ENCODE data around the gene TIPRL.
"Not testable (repeated sequence)": the region's sequence is repeated elsewhere in the genome, so short reads cannot be mapped to it uniquely, and the experiment has no call there.

TIPRL gene

DNA sequence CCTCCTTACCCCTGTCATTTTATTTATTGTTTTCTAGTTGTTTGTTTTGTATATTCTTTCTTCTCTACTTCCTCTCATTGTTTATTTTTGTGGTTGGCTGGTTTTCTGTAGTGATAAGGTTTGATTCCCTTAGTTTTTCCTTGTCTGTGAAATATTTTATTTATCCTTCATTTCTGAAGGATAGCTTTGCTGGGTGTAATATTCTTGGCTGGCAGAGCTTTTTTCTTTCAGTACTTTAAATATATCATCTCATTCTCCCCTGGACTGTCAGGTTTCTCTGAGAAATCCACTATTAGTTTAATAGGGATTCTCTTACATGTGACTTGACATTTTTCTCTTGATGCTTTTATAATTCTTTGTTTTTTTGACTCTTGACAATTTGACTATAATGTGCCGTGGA is 18.8 kb upstream of the TIPRL start:
- DNase-seq: no peak

DNA sequence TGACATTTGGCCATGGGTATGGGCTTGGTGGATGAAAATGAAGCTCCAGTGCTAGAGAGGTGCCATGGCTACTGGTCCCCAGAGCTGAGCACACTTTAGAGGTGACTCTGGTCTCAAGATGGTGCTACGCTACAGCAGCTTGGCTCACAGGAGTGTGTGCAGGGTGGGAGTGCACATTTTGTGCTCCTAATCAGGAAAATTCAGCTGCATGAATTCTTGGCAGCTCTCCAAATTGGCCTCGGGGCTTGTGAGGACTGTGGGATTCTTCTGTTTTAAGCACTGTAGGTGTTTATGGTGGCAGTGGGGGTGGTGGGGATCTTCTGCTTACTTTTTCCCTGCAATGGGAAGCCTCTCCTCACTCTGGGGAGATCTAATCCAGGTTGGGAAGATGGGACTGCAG is 17.3 kb upstream of the TIPRL start:
- no peak for DNase-seq

DNA sequence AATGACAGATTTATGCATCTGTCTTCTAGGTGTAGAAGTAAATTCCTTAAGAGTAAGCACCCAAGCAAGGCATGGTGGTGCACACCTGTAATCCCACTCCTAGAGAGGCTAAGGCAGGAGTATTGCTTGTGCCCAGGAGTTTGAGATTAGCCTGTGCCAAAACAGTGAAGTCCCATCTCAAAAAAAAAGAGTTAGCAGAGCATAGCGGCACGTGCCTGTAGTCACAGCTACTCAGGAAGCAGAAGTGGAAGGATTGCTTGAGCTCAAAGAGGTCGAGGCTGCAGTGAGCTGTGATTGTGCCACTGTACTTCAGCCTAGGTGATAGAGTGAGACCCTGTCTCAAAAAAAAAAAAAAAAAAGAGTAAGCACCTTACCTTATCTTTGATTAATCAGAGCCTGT is 15.1 kb upstream of the TIPRL start:
- DNase-seq: no peak

DNA sequence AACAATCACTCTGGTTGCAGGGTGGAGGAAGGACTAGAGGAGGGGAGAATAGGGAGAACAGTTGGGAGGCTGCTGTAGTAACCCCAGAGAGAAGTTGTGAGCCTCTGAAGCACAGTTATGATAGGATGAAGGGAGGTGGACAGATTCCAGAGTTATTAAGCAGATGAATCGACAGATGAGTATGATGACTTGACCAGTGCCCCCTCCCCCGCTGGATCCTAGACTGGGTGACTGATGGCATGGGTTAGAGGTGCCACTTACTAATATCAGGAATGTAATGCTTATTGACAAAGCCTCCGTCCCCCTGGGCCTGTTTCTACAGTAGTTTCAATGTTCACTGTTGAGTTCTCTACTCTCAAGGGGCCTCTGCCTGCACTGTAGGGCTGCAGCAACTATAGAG is 14.0 kb upstream of the TIPRL start:
- DNase-seq: no peak

DNA sequence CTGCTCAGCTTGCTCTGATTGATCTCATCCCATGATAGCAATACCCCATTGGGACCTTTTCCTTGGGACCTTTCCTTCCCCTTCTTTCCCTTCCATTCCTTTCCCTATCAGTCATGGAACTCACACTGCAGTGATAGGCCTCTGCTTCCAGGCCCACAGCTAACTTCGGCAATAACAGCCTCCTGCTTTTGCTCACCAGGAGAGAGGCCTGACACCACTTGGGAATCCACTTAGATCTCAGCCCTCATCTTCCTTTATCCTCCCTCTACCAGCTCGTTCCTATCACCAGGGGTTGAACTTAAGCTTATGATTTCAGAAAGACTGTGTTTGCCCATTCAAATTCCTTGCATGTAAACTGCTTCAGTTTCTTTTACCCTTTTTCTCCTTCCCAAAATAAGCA is 11.0 kb upstream of the TIPRL start:
- DNase-seq: no peak

DNA sequence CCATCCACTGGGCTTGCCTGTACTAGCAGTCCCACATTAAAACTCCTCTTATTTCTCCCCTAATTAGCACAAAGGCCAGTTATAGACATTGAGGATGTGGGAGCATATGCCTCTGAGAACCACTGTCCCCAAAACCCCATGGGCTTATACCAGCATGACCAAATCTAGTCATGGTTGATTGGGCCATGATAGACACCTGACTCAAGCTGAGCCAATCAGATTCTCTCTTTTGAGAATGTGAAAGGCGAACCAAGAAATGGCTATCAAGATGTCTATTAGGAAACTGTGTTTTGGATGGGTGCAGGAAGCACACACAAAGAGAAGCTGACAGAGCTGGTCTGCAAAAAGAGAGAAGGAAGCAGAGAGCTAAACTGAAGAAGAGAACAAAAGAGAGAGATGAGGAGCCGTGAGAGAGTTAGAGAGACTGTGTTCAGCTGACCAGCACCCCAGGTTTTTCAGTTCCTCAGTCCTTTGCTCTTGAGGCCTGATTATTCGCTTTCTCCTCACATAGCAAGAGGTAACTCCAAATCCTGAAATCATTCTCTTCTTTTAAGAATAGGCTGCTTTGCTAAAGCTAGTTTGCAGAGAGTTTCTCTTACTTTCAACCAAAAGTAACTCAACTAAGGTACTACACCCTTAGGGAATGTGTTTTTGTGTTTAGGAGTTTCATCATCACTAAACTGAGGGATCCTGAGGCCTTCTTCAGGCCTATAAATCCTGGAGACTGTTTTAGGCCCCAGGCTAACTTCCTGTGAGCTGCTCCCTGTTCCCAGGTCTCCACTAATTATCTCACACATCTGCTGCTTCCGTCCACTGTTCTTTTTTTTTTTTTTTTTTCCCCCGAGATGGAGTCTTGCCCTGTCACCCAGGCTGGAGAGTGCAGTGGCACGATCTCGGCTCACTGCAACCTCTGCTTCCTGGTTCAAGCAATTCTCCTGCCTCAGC is 7.9 kb upstream of the TIPRL start:
- DNase-seq: no peak

DNA sequence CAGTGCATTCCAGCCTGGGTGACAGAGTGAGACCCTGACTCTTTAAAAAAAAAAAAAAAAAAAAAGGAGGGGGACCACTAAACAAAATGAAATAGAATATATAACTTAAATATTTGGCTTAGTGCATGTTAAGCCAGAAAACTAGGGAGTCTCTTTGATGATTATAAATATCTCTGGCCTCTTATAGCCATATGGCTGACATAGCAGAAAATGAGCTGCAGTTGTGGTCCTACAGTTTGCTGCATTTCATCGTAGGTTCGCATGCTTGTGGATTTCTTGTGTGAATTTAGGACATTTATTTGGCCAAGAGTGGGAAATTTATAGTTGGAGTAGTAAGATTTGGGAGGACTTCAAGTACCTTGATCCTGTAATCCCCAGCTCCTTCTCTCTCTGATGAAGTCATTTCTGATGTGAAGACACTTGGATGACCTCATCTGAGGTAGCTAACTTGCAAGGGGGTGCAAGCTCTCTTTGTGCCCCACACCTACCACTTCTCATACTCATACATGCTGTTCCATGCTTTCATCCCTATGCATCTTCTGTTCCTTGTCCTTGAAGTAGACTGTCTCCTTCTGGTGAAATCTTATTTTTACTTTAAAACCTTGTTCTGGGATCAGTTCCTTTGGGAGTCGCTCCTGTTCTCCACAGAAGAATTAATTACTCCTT is 6.4 kb upstream of the TIPRL start:
- DNase-seq: no peak

DNA sequence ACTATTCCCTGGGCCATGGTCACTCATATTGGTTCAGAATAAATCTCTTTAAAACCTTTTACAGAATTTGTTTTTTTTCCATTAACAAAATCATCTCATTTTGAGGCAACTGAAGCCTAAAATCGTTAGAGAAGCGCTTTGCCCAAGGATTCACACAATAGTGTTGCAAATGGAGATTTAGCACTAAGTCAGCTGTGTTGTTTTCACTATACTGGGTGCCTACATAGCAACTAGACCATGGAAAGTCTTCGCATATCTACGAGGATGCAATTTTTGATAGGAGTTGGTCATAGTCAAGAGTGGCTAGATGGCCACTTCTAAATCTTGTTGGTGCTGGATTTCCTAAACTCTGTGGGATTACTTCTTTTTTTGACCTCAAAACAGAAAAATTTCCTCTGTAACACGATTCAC is 530 bp upstream of the TIPRL start:
- DNase-seq: no peak

DNA sequence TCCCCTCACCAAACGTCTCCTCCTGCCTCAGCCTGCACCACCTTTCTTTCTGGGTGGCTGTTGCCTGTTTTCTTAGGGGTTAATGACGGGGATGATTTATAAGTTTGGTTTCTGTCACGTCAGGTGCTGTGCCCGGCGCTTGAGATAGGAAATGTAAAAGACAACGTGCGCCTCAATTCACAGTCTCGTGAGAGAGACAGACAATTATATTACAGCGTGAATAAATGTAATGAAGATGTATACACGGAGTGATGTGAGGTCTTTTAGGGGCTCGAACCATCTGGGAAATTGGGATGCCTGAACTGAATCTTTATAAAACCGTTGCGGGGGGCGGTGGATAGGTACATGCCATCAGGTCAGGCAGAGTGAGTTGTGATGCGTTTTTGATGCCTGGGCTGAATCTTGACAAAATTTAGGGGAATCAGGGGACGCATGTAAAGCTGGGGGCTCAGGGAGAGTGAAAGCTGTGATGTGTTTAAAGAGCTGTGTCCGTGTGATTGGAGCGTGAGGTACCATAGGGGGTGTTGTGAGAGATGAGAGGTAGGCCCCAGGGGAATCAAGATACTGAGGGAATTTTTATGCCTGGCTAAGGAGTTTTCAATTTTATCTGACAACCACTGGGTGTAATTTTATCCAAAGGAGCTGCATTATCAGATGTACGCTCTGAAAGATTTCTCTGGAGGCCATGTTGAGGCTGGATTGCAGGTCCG is 831 bp downstream of the TIPRL start:
- no peak for DNase-seq

DNA sequence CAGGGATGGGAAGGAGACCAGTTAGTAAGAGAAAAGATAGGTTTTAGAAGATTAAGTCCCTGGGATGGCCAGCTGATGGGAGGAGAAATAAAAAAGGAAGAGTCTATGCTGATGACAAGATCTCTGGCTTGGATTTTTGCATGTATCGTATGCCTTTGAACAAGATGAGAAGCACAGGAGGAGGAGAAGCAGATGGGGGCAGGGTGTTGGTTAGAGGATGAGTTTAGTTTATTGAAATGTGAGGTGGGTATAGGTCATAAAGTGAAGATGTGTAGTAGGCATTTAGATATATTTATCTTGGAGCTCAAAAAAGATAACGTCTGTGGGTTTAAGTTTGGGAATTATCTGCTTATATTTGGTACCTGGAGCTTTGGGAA is 1.4 kb downstream of the TIPRL start:
- DNase-seq: no peak

DNA sequence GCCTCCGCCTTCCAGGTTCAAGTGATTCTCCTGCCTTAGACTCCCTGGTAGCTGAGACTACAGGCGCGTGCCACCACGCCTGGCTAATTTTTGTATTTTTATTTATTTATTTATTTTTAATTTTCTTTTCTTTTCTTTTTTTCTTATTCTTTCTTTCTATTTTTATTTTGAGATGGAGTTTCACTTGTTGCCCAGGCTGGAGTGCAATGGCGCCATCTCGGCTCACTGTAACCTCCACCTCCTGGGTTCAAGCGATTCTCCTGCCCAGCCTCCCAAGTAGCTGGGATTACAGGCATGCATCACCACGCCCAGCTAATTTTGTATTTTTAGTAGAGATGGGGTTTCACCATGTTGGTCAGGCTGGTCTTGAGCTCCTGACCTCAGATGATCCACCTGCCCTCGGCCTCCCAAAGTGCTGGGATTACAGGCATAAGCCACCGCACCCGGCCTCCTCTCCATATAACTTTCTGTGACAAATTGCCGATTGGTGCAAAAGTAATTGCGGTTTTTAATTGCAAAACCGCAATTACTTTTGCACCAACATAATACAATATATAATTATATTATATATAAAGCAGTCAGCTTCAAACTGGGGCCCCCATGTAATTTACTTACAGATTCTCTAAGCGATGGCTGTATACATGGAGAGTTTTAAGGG is 2.4 kb downstream of the TIPRL start:
- DNase-seq: not testable (repeated sequence)

DNA sequence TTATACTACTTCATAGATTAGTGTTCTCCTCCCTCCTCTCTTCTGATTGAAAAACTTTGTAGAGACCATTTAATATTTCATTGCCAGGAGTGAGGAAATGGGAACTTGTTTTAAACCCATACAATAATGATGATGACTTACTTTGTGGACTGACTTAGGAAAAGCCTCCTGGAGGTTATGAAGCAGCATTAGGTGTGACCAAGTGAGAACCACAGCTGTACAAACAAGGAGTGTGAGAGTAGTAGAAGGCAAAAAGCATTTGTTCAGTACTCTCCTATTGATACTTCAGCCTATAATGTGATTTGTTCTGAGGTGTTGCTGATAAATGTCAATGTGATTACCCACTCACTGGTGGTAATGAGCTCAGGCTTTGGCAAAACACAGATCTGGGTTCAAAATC is 8.4 kb downstream of the TIPRL start:
- no peak for DNase-seq

DNA sequence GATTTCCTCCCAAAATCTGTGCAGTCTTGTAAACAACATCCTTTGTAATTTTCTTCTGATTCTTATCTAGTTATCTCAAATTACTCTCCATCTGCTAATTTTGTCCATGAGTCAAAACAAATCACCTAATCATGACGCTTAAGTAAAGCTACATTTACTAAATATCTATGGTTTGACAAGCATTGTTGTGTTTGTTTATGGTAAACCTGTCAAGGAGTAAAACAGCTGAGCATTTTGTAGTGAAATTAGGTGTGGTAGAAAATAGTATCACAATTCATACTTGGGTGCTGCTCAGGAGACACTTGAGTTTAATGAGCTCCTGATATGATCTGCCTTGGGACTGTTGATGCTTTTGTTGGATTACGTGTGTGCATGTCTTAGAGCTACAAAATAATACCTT is 11.6 kb downstream of the TIPRL start:
- no peak for DNase-seq

DNA sequence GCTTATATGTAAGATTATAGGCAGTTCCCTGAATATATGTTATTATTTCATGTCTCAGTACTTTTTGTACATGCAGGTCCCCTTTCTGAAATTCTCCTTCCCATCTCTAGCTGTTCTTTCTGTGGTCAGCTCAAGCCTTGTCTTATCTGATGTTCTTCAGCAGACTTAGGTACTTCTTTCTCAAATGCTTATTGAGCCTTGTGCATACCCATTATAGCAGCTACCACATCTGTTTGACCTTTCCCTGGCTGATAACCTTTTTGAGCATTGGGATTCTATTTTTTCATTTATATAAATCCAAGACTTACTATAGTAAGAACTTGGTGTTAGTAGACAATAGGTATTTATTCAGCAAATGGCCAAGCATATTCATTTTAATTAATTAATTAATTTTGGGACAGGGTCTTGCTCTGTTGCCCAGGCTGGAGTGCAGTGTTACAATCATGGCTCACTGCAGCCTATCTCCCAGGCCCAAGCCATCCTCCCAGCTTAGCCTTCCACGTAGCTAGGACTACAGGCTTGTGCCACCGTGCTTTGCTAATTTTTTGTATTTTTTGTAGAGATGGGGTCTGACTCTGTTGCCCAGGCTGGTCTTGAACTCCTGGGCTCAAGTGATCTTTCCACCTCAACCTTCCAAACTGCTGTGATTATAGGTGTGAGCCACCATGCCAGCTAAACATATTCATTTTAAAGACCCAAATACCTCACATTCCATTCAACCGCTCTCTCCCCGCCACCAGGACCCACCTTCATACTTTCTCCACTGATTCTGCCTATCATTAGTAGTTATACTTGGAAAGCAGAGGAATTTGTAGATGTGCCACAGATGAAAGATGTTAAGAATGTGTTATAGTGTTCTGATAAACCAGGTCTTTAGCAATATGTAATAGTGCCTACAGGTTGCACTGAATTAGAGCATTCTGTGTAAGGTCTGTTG is 16.7 kb downstream of the TIPRL start:
- DNase-seq: no peak

DNA sequence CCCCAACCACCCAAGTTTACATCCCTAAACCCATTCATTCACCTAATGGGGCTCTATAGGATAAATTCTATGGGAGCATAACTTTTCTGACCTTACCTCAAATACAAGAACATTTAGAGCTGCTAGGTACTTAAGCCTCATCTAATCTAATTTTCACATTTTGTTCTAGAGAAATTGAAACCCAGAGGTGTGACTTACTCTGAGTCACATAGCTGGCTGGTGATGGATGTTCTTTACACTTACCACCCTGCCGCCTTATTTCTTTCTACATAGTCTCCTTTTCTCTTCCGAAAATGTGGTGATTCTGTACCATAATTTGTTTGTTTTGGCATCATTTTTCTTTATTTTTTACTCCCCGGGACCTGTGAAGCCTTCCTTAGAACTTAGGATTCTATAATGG is 20.3 kb downstream of the TIPRL start:
- DNase-seq: no peak

DNA sequence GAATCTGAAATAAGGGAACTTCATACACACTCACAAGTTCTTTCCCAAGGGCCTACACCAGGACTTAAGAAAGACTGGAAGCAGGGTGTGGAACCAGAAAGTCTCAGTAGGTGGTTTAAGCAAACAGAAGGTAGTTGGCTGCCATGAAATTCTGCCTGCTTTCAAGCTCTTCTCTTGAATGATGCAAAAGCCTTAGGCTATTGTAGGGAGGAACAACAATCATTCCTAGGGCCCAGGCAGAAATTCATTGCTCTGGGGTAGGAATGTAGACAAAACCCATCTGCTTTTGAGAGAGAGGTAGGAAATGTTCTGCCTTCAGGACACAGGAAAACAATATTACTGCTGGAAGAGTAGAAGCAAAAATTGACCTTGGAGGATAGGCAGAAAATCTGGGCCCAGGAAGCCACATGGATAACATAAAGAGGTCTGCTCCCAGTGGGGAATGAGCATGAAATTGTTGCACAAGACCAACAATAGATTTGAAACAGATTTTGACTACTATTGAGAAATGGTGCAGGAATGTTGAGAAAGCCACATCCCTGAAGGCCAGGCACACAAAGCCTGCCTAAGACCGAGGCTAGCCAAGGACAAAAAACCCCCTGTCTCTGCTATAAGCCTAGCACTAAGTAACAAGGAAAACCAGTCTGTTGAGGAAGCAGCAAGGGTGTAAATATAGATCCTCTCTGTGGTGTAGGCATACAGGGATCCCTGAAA is 24.3 kb downstream of the TIPRL start:
- DNase-seq: no peak

DNA sequence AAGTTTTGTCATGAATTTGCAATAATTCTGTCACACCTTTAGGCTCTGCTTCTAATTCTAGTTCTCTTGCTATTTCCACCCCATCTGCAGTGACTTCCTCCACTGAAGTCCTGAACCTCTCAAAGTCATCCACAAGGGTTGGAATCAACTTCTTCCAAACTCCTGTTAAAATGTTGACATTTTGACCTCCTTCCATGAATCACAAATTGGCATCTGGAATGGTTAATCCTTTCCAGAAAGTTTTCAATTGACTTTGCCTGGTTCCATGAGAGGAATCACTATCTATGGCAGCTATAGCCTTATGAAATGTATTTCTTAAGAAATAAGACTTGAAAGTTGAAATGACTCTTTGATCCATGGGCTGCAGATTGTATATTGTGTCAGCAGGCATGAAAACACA is 27.3 kb downstream of the TIPRL start:
- no peak for DNase-seq

DNA sequence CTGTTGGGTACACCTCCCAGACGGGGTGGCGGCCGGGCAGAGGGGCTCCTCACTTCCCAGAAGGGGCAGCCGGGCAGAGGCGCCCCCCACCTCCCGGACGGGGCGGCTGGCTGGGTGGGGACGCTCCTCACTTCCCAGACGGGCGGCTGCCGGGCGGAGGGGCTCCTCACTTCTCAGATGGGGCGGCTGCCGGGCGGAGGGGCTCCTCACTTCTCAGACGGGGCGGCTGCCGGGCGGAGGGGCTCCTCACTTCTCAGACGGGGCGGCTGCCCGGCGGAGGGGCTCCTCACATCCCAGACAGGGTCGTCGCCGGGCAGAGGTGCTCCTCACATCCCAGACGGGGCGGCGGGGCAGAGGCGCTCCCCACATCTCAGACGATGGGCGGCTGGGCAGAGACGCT is 28.9 kb downstream of the TIPRL start:
- DNase-seq: not testable (repeated sequence)

DNA sequence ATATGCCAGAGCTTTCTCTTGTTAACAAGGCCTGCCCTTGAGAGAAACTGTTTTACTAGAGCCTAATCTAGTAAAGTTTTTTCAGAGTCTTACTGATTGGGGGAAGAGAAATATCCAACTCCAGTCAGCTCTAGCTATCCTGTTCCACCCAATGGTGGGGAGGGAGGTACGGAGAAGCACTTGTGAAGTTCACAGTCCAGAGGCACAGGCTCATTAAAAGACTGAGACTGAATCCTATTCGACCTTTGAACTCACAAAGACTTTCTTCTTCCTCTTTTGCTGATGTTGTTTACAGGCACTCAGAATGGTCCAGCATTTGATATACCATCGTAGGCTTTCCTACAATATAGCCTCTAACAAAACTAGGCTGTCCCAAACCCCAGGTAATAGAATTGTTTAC is 31.6 kb downstream of the TIPRL start:
- DNase-seq: no peak

DNA sequence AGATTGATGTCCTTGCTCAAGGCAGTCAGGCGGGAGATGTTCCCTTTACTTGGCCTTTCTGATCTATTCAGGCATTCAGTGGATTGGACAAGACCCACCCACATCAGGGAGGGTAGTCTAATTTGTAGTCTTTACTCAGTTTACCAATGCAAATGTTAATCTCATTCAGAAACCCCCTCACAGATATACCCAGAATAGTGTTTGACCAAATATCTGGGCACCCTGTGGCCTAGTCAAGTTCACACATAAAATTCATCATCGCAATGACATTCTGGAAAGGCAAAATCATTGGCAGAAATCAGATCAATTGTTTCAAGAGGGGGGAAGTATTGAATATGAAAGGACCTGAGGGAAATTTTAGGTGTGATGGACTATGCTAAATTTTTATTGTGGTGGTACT is 34.6 kb downstream of the TIPRL start:
- no peak for DNase-seq

DNA sequence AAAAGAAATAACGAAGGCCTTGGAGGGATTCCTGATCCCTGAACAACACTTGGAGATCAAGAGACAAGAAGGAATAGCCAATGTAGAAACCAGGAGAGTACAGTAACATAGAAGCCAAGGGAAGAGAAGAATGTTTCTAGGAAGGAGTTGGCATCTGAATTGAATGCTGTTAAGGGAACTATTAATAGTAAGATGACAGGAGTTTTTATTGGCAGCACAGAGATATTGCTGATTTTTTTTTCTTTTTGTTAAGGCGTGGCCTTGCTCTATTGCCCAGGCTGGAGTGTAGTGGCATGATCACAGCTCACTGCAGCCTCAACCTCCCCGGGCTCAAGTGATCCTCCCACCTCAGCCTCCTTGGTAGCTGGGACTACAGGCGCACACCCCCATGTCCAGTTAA is 37.4 kb downstream of the TIPRL start:
- DNase-seq: no peak

DNA sequence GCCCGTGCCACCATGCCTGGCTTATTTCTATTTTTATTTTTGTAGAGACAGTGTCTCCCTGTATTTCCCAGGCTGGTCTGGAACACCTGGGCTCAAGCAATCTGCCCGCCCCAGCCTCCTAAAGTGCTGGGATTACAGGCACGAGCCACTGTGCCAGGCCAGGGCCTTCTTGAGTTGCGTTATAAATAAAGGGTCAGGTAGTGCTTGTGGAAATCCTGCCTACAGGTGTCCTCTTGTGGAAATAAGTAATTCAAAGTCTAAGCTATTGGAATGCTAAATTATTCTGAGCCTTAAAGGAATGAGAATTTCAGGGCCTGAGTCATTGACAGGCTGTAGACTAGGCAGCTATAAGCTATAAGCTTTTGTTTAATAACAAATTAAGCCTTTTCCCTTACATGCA is 38.9 kb downstream of the TIPRL start:
- no peak for DNase-seq
